Glutamatergic neuron (in vitro differentiated cells): ENCODE data around the gene AFF4. TPM values are rescaled to one million over a fixed set of nuclear protein-coding genes. Genes with fewer than 3 reads are reported as not detected.
"Not testable (repeated sequence)": the region's sequence is repeated elsewhere in the genome, so short reads cannot be mapped to it uniquely, and the experiment has no call there.

ENCODE experiments used
- DNase-seq: peaks from one replicate; pipeline ENCODE4 v3.0.0; 2022
- H3K27ac Mint-ChIP-seq: one replicate; pipeline ENCODE4 v1.8.0; 2020; ENCODE audit warnings: mild to moderate bottlenecking, mixed read lengths, inconsistent platforms; ENCODE audit not compliant: unreplicated experiment
- H3K27me3 Mint-ChIP-seq: one replicate; pipeline ENCODE4 v1.8.0; 2020; ENCODE audit warnings: mild to moderate bottlenecking, moderate library complexity, mixed read lengths, inconsistent platforms; ENCODE audit not compliant: unreplicated experiment
- H3K36me3 Mint-ChIP-seq: one replicate; pipeline ENCODE4 v1.8.0; 2020; ENCODE audit warnings: mild to moderate bottlenecking, mixed read lengths, inconsistent platforms; ENCODE audit not compliant: unreplicated experiment
- H3K4me1 Mint-ChIP-seq: one replicate; pipeline ENCODE4 v1.8.0; 2020; ENCODE audit warnings: mild to moderate bottlenecking, low read depth, mixed read lengths, inconsistent platforms; ENCODE audit not compliant: unreplicated experiment
- H3K4me3 Mint-ChIP-seq: one replicate; pipeline ENCODE4 v1.8.0; 2020; ENCODE audit warnings: mild to moderate bottlenecking, mixed read lengths, inconsistent platforms; ENCODE audit not compliant: unreplicated experiment
- H3K9me3 Mint-ChIP-seq: one replicate; pipeline ENCODE4 v1.8.0; 2020; ENCODE audit warnings: mild to moderate bottlenecking, moderate library complexity, mixed read lengths, inconsistent platforms; ENCODE audit not compliant: unreplicated experiment
- total RNA-seq: library from RNA; stranded (reverse); fragmentation: NEBNext Ultra II Directional; extraction: Animal tissue kit (Norgen Biotek cat#: 25700); gene quantifications from one replicate; pipeline ENCODE4 v1.2.1, GENCODE V29; 2021; ENCODE audit not compliant: unreplicated experiment
- TF ChIP-seq, protein P1 (sequence below): fragments of 200-600 bp; sonication (generic); IDR thresholded peaks from one replicate; pipeline ENCODE4 v1.5.0; 2021; ENCODE audit not compliant: partially characterized antibody, unreplicated experiment

The AFF4 gene
- total RNA-seq, 1 donor from 2014 or later = 135 TPM

DNA sequence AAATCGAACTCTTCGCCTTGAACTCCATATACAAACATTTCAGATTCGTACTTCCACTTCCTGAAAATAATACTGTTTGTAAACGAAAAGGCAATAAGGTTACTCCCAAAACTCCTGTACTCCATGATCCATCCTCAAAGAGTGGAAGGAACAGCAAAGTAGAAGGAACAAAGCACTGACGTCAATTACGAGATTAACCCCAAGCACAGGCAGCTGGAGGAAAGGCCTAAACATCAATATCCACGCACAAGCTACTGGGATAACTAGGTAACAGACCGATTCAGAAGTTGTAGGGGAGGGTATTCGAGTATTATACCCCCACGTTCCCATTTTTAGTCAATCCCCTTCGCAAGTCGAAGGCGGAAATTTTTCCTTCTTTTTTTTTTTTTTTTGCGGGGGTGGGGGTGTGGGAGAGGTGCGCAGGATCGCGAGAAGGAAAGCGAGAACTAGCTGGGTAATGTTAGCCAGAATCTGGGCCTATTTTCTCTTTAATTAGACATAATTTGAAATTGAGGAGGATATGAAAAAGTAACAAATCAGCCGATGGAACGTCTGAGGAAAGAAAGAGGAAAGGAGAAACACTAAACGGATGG lies 909 bp downstream of the AFF4 start:
- Mint-ChIP-seq H3K9me3 (peaks cover 14% of the 10 kb centered on the region), H3K4me3 (peak overlapping the region; percentile 99), H3K27ac (peak overlapping the region; percentile 99), H3K27me3 (peaks cover 11% of the 10 kb centered on the region), H3K4me1 (peaks cover 6% of the 10 kb centered on the region), H3K36me3 (no peaks in the 10 kb centered on the region)
- TF ChIP-seq, protein P1, sequence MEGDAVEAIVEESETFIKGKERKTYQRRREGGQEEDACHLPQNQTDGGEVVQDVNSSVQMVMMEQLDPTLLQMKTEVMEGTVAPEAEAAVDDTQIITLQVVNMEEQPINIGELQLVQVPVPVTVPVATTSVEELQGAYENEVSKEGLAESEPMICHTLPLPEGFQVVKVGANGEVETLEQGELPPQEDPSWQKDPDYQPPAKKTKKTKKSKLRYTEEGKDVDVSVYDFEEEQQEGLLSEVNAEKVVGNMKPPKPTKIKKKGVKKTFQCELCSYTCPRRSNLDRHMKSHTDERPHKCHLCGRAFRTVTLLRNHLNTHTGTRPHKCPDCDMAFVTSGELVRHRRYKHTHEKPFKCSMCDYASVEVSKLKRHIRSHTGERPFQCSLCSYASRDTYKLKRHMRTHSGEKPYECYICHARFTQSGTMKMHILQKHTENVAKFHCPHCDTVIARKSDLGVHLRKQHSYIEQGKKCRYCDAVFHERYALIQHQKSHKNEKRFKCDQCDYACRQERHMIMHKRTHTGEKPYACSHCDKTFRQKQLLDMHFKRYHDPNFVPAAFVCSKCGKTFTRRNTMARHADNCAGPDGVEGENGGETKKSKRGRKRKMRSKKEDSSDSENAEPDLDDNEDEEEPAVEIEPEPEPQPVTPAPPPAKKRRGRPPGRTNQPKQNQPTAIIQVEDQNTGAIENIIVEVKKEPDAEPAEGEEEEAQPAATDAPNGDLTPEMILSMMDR = no peak
- DNase-seq = peak; percentile 35

DNA sequence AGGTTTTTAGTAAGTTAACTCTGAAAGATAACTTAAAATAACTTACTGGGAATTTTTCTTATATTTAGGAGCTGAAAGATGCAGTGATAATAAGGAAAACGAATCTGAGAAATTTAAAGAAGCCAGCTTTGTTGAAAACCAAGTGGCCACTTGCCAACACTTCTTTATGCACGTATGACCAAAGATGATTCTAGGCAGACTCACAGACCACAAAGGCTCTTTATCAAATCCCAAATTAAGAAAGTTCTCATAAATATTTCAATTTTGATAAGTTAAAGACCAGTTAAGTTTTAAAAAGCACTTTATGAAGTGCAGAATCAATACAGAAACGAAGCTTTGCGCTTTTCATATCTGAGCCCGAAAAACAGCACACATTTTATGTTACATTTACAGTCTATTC lies 1.5 kb downstream of the AFF4 start:
- Mint-ChIP-seq H3K27me3 (peaks cover 11% of the 10 kb centered on the region), H3K4me3 (peak overlapping the region; percentile 99), H3K36me3 (no peaks in the 10 kb centered on the region), H3K4me1 (peaks cover 6% of the 10 kb centered on the region), H3K9me3 (peaks cover 14% of the 10 kb centered on the region), H3K27ac (peak overlapping the region; percentile 99)
- no peak for DNase-seq
- TF ChIP-seq, protein P1 = no peak

DNA sequence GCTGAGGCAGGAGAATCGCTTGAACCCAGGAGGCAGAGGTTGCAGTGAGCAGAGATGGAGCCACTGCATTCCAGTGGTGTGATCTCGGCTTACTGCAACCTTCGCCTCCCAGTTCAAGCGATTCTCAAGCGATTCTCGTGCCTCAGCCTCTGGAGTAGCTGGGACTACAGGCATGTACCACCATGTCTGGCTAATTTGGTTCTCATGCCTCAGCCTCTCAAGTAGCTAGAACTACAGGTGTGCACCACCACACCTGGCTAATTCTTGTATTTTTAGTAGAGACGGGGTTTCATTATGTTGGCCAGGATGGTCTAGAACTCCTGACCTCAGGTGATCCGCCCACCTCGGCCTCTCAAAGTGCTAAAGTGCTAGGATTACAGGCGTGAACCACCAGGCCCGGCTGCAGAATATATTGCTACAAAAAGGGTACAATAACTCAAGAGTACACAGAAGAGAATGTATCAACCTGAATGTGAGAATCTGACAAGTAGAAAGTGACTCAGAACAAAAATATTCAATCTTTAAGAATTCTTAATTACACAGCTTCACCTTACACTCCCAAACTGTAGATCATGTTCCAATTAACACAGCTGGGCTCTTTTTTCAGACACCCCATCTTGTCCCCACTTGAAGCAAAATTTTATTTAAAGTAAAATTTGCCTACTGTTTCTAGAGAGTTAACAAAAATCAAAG lies 2.2 kb downstream of the AFF4 start:
- not testable (repeated sequence) for DNase-seq, H3K4me1 Mint-ChIP-seq, H3K36me3 Mint-ChIP-seq
- Mint-ChIP-seq H3K4me3 (peak overlapping the region; percentile 99), H3K9me3 (peaks cover 14% of the 10 kb centered on the region), H3K27ac (peak overlapping the region; percentile 99), H3K27me3 (peaks cover 11% of the 10 kb centered on the region)

DNA sequence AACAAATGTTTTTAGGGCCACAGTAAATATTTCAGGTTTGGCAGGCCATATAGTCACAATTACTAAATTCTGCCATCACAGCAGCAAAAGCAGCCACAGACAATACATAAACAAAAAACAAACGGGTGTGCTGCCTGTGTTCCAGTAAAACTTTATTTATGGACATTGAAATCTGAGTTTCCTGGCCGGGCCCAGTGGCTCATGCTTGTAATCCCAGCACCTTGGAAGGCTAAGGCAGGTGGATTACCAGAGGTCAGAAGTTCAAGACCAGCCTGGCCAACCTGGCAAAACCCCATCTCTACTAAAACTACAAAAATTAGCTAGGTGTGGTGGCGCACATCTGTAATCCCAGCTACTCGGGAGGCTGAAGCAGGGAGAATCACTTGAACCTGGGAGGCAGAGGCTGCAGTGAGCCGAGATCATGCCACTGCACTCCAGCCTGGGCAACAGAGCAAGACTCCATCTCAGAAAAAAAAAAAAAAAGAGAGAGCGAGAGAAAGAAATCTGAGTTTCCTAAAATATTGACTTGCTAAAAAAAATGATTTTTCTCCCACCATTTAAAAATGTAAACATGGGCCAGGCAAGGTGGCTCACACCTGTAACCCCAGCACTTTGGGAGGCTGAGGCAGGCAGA lies 7.2 kb downstream of the AFF4 start:
- H3K27ac Mint-ChIP-seq, H3K27me3 Mint-ChIP-seq, H3K9me3 Mint-ChIP-seq, H3K4me3 Mint-ChIP-seq, H3K36me3 Mint-ChIP-seq, DNase-seq: not testable (repeated sequence)
- peaks cover 15% of the 10 kb centered on the region for H3K4me1 Mint-ChIP-seq

DNA sequence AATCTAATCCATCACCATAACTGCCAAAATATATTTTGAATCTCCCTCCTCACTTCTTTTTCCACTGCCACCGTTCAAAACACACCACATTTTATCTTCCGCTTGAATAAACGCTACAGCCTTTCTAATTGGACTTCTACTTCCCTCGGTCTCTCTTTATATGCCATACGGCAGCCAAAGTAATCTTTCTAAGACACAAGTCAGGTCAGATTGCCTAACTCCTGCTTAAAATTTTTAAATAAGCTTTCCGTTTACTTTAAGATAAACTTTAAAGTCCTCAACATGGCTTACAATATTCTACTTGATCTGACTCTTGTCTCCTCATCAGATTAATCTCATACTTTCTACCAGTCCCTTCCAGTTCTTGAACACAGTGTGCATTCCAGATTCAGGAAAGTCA lies 9.7 kb downstream of the AFF4 start:
- Mint-ChIP-seq H3K27me3 (peaks cover 4% of the 10 kb centered on the region), H3K9me3 (peaks cover 4% of the 10 kb centered on the region), H3K4me3 (no peak overlapping the region), H3K27ac (no peak overlapping the region), H3K4me1 (peaks cover 9% of the 10 kb centered on the region), H3K36me3 (peaks cover 5% of the 10 kb centered on the region)
- TF ChIP-seq, protein P1 = no peak
- DNase-seq = no peak

DNA sequence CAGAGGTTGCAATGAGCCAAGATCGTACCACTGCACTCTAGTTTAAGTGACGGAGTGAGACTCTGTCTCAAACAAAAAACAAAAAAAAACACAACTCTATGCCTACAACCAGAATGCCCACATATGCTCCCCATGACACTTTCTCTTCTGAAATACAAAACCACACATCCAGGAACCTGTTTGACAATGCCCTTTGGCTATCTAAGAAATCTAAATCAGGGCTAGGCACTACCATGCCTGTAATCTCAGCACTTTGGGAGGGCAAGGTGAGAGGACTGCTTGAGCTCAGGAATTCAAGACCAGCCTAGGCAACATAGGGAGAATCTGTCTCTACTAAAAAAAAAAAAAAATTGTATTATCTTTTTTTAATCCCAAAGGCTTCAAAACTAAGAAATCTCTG lies 10.6 kb downstream of the AFF4 start:
- TF ChIP-seq, protein P1 = no peak
- Mint-ChIP-seq H3K36me3 (peaks cover 5% of the 10 kb centered on the region), H3K9me3 (peaks cover 4% of the 10 kb centered on the region), H3K27me3 (peaks cover 7% of the 10 kb centered on the region), H3K4me3 (no peak overlapping the region), H3K4me1 (peaks cover 11% of the 10 kb centered on the region), H3K27ac (peak overlapping the region; percentile 43)
- no peak for DNase-seq
